Measurements from ENCODE around the gene MTFR1L. TPM values are rescaled to one million over a fixed set of nuclear protein-coding genes. Genes with fewer than 3 reads are reported as not detected.

Gene MTFR1L
- polyA plus RNA-seq, 1 of the 3 experiments (the other 2 are of a cell fraction) = 53.6 TPM

DNA sequence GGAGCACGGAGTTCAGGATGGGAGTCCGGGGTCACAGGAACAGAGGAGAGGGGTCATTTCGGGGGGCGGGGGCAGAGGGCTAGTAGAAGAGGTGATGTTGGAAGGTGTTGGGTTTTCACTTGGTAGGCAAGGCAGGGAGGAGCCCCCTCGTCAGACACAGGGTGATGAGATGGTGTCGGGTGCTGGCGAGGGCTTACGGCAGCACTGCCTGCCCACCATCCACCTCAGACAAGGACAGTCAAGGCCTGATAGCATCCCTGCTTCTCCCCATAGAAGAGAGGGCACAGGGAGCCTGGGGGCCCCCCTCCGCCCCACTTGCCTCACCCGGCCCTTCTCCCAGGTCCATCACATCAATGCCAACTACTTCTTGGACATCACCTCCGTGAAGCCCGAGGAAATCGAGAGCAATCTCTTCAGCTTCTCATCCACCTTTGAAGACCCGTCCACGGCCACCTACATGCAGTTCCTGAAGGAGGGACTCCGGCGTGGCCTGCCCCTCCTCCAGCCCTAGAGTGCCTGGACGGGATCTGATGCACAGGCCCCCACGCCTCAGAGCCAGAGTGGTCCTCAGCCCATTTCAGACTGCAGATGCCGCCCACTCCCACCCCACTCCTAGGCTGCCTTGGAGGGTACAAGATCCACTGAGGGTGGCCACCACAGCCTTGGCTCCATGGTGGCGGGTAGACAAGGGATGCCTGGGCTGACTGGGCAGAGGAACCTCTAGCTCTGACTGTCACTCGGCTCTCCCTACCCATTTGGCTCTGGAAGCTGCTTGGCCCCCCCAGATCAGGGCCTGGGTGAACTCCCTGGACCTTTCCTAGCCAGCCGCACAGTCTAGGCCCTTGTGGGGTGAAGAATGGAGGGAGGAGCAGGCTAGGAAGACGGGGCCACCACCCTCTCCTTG lies 4.3 kb upstream of the MTFR1L start (continued):
- TF ChIP-seq, protein P1, sequence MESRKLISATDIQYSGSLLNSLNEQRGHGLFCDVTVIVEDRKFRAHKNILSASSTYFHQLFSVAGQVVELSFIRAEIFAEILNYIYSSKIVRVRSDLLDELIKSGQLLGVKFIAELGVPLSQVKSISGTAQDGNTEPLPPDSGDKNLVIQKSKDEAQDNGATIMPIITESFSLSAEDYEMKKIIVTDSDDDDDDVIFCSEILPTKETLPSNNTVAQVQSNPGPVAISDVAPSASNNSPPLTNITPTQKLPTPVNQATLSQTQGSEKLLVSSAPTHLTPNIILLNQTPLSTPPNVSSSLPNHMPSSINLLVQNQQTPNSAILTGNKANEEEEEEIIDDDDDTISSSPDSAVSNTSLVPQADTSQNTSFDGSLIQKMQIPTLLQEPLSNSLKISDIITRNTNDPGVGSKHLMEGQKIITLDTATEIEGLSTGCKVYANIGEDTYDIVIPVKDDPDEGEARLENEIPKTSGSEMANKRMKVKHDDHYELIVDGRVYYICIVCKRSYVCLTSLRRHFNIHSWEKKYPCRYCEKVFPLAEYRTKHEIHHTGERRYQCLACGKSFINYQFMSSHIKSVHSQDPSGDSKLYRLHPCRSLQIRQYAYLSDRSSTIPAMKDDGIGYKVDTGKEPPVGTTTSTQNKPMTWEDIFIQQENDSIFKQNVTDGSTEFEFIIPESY (IDR thresholded peaks at IDR 0.05; ENCODE audit: borderline replicate concordance, low read depth) = no peak

DNA sequence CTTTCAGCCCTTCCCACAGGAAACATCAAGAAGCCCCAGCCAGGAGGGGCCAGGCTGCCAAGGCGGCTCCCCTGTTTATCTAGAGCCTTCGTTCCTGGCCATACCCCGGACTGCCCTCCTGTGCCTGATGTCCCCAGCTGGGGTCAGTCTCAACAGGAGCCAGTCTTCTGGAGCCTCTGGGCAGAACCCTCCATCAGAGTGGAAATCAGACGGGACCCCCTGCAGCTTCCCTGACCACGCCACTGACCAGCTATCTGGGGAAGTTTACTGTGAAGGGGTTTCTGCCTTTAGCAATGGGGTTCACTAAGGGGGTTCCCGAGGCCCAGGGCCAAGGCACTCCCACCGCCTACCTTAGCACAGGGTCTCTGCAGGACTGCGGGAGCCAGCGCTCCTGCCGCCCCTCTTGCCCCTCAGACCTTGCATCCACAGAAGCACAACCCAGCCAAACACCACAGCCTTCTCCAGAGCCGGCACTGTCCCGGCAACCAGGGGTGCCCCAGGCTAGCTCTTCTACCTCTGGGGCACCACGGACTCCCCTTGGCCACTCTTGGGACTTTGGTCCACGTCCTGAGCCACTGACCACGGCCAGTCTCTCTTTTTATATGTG lies 3.5 kb upstream of the MTFR1L start:
- POLR2A ChIA-PET = no interaction called here
- WGBS (ENCODE audit: low lambda C conversion rate) = 89% methylated on average over 11 of the region's 15 CpGs

More for the DNA sequence above, 3.5 kb upstream of the MTFR1L start:
- Histone ChIP-seq H3K27me3 (ENCODE audit: insufficient read depth) (no peaks in the 10 kb centered on the region), H3K27ac (ENCODE audit: low read depth in 2 of 2, low read length in 1 of 2) (no peak overlapping the region; a peak in 1 of 4 replicates), H3K9ac (no peak overlapping the region), H3K79me2 (ENCODE audit: insufficient read depth) (peaks cover 13% of the 10 kb centered on the region), H2AFZ (ENCODE audit: low read depth) (no peak overlapping the region), H3K4me2 (no peak overlapping the region), H3K4me3 (ENCODE audit: low read depth in 2 of 2, low read length in 1 of 2) (no peak overlapping the region), H3K9me2 (no peaks in the 10 kb centered on the region), H3K4me1 (ENCODE audit: control insufficient read depth in 1 of 2, insufficient read depth in 2 of 2, low read depth in 1 of 2, low read length in 1 of 2) (peaks cover 8 to 23% of the 10 kb centered on the region in 2 experiments; a peak in 1 of 4 replicates), H3K9me3 (no peaks in the 10 kb centered on the region), H4K20me1 (ENCODE audit: insufficient read depth) (peaks cover 2% of the 10 kb centered on the region; the same call in 1 of the 2 replicates), H3F3A (replicated peaks; ENCODE audit: insufficient read depth) (no peaks in the 10 kb centered on the region), H3K36me3 (replicated peaks in 1 of 2; ENCODE audit: control insufficient read depth in 1 of 2, insufficient read depth in 2 of 2, low read length in 1 of 2) (peaks cover 0 to 32% of the 10 kb centered on the region in 2 experiments)
- TF ChIP-seq USF1 (IDR thresholded peaks at IDR 0.05; ENCODE audit: borderline replicate concordance, low read depth) = no peak
- no peak for TF ChIP-seq RFX5 (IDR thresholded peaks at IDR 0.05; ENCODE audit: low read length)
- no peak for TF ChIP-seq EZH2phosphoT487 (IDR thresholded peaks at IDR 0.05; ENCODE audit: borderline replicate concordance, low read depth)
- no peak for TF ChIP-seq CTCF (IDR thresholded peaks at IDR 0.05)
- no peak for TF ChIP-seq EP300 (IDR thresholded peaks at IDR 0.05; ENCODE audit: borderline replicate concordance in 1 of 2, low read depth in 1 of 2, low read length in 1 of 2)
- TF ChIP-seq SMC3 (IDR thresholded peaks at IDR 0.05; ENCODE audit: low read depth, low read length) = no peak
- TF ChIP-seq, protein P2, sequence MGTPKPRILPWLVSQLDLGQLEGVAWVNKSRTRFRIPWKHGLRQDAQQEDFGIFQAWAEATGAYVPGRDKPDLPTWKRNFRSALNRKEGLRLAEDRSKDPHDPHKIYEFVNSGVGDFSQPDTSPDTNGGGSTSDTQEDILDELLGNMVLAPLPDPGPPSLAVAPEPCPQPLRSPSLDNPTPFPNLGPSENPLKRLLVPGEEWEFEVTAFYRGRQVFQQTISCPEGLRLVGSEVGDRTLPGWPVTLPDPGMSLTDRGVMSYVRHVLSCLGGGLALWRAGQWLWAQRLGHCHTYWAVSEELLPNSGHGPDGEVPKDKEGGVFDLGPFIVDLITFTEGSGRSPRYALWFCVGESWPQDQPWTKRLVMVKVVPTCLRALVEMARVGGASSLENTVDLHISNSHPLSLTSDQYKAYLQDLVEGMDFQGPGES (IDR thresholded peaks at IDR 0.05; ENCODE audit: low read depth, low read length) = no peak
- no peak for TF ChIP-seq NFIC (IDR thresholded peaks at IDR 0.05; ENCODE audit: borderline replicate concordance)
- TF ChIP-seq JUND (IDR thresholded peaks at IDR 0.05) = no peak
- no peak for TF ChIP-seq TEAD4 (IDR thresholded peaks at IDR 0.05; ENCODE audit: borderline replicate concordance, insufficient read depth)
- no peak for TF ChIP-seq MAX (IDR thresholded peaks at IDR 0.05; ENCODE audit: low read depth)
- no peak for TF ChIP-seq FOXM1 (IDR thresholded peaks at IDR 0.05; ENCODE audit: low read depth)
- TF ChIP-seq RAD21 (IDR thresholded peaks at IDR 0.05; ENCODE audit: low read length) = no peak
- TF ChIP-seq, protein P3, sequence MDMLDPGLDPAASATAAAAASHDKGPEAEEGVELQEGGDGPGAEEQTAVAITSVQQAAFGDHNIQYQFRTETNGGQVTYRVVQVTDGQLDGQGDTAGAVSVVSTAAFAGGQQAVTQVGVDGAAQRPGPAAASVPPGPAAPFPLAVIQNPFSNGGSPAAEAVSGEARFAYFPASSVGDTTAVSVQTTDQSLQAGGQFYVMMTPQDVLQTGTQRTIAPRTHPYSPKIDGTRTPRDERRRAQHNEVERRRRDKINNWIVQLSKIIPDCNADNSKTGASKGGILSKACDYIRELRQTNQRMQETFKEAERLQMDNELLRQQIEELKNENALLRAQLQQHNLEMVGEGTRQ (IDR thresholded peaks at IDR 0.05; ENCODE audit: borderline replicate concordance, low read depth, low read length) = no peak
- TF ChIP-seq FOXJ3 (CRISPR knock-in tag; IDR thresholded peaks at IDR 0.05) = no peak
- no peak for TF ChIP-seq RXRA (IDR thresholded peaks at IDR 0.05; ENCODE audit: borderline replicate concordance, low read depth)
- CTCF ChIA-PET = interaction anchor here (2.7 to 3.9 kb wide), 2 partner anchors 79 to 207 kb away, joined by 7 to 15 read pairs; no protein-coding TSS in a partner anchor
- no peak for DNase-seq
